ENCODE measurements around the gene NRXN3. TPM values are rescaled to one million over a fixed set of nuclear protein-coding genes. Genes with fewer than 3 reads are reported as not detected.

The NRXN3 gene
- total RNA-seq, 1 experiment from 2014 or later = not detected

- TF ChIP-seq CTCF (IDR thresholded peaks at IDR 0.05 in 2 of 3, conservative IDR thresholded peaks at IDR 0.05 in 1 of 3; ENCODE audit: borderline replicate concordance in 1 of 3, insufficient read depth in 1 of 3, low read depth in 2 of 3, low read length in 2 of 3) (no peak), FOSL1 (IDR thresholded peaks at IDR 0.05; ENCODE audit: low read depth) (no peak)
Observed at GRCh38 chr14:79701371-79701770, 1531.2 kb downstream of the NRXN3 start (continued).

DNA sequence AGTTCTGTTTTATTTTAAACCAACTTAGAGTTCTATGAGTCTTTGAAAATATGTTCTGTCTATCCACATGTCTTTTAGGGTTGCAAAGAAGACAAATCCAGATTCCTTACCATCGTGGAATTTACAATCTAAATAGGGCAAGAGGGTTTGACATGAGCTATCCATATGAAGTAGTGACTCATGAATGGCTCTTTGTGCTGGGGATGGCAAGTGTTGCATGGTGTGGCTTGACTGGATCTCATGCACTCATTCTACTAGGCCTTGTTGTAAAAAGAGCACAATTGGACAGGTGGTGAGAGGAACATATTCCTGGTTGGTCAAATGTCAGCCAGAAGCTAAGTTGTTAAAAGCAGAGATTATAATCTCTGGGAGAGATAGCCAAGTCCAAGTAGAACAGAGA, 1532.0 kb downstream of the NRXN3 start:
- intact Hi-C loops (cut with micrococcal nuclease) = no loop called here
- Histone ChIP-seq H3K4me2 (ENCODE audit: low read length) (no peak overlapping the region), H3K4me1 (ENCODE audit: control insufficient read depth in 1 of 2, insufficient read depth in 2 of 2, low read length in 2 of 2) (no peaks in the 10 kb centered on the region), H3K4me3 (replicated peaks in 1 of 2; ENCODE audit: low read depth in 1 of 2, low read length in 2 of 2) (no peak overlapping the region), H2AFZ (ENCODE audit: low read depth, low read length, poor library complexity, severe bottlenecking) (no peak overlapping the region), H3K27ac (ENCODE audit: low read depth, low read length) (no peak overlapping the region), H3K9me3 (ENCODE audit: control insufficient read depth in 1 of 2, insufficient read depth in 1 of 2, low read depth in 1 of 2, low read length in 2 of 2) (peaks cover 12 to 37% of the 10 kb centered on the region in 2 experiments; a peak in 2 of 4 replicates), H3K36me3 (ENCODE audit: control insufficient read depth in 1 of 2, insufficient read depth in 2 of 2, low read length in 2 of 2) (no peaks in the 10 kb centered on the region), H3K9me2 (ENCODE audit: insufficient read depth) (no peaks in the 10 kb centered on the region), H3K27me3 (ENCODE audit: insufficient read depth, low read length) (no peaks in the 10 kb centered on the region), H3K79me2 (ENCODE audit: insufficient read depth, low read length) (no peaks in the 10 kb centered on the region), H4K20me1 (ENCODE audit: insufficient read depth) (no peaks in the 10 kb centered on the region), H3K9ac (ENCODE audit: low read length) (no peak overlapping the region)
- TF ChIP-seq YY1 (IDR thresholded peaks at IDR 0.05; ENCODE audit: extremely low read depth, insufficient replicate concordance, low read depth, low read length) = no peak
- no peak for TF ChIP-seq TCF7L2 (IDR thresholded peaks at IDR 0.05; ENCODE audit: borderline replicate concordance, extremely low read depth, insufficient read depth, insufficient read length)
- no peak for TF ChIP-seq POLR2AphosphoS5 (IDR thresholded peaks at IDR 0.05; ENCODE audit: low read depth, low read length)
- no peak for TF ChIP-seq ATF3 (IDR thresholded peaks at IDR 0.05)
- no peak for TF ChIP-seq EZH2phosphoT487 (IDR thresholded peaks at IDR 0.05; ENCODE audit: borderline replicate concordance)
- BruUV-seq (replicated peaks) = no TSS peak
- DNase-seq (ENCODE audit: low read depth, low spot score) (no peak), ATAC-seq (no peak)
- ChIA-PET RAD21 (ENCODE audit: low non-redundant PET in 1 of 2, low total read pairs in 2 of 2, uncharacterized antibody in 2 of 2, unreplicated experiment in 2 of 2) (no interaction called here), POLR2A (no interaction called here), CTCF (no interaction called here)

Measured in HCT116 (cell line).